GM23248 (cell line): Measurements from ENCODE around the gene SEPTIN3.

Source experiments
- EZH2 ChIP-seq: fragments of 200-600 bp; sonication (generic); IDR thresholded peaks from 2 replicates; pipeline ENCODE4 v1.6.1; 2018; ENCODE audit warnings: antibody characterized with exemption, mild to moderate bottlenecking; ENCODE audit not compliant: insufficient read depth, poor library complexity, severe bottlenecking
- EZH2phosphoT487 ChIP-seq: fragments of 200-600 bp; sonication (generic); IDR thresholded peaks from 2 replicates; pipeline ENCODE4 v1.6.1; 2018; ENCODE audit warnings: antibody characterized with exemption, moderate library complexity, mild to moderate bottlenecking, low read depth; ENCODE audit not compliant: insufficient read depth

DNA sequence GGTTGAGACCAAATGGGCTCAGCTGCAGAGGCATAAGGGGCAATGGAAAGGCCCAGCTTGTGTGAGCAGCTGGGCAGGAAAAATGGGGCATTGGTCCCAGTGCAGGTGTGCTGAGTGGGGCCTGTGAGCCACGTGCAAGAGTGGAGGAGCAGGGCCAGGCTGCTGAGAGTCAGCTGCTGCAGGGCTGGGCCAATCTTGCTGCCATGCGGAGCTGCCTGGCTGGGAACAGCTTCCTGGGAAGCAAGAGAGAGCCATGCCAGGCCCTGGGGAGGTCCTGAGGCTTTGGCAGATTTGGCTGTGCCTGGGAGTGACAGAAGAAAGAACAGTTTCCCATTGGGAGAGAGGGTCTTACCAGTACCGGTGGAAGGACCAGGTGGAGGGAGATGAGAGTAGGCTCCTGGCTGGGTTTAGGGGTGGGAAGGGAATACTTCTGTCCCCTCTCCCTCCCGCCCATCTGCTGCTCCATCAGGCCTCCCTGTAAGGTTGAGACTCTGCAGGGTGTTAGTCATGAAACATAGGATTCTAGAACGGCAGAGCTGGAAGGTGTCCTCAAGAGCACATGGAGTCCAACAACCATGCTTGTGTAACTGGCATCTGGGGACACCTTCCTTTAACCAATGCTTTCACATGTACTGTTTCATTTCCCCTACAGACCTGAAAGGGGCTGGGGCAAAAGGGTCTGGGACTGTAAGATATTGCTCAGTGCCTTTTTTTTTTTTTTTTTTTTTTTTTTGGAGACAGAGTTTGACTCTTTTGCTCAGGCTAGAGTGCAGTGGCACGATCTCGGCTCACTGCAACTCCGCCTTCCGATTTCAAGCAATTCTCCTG, 10.4 kb downstream of the SEPTIN3 start:
- TF ChIP-seq EZH2phosphoT487 (no peak), EZH2 (no peak)
